Measurements from ENCODE around the gene PLA2G4D. TPM values are rescaled to one million over a fixed set of nuclear protein-coding genes. Genes with fewer than 3 reads are reported as not detected.

Gene PLA2G4D
- total RNA-seq, 1 donor, result not detected

- DNase-seq (ENCODE audit: low read depth), result no peak
- TF ChIP-seq CTCF (IDR thresholded peaks at IDR 0.05; ENCODE audit: insufficient read depth, low read length), result no peak
- H3K4me3 ChIP-seq (ENCODE audit: low read depth, low read length), result no peak overlapping the region
Observed at GRCh38 chr15:42065033-42065432, 29.3 kb downstream of the PLA2G4D start.

GRCh38 chr15:42064271-42064670, 30.1 kb downstream of the PLA2G4D start:
- H3K4me3 ChIP-seq (ENCODE audit: low read depth, low read length), result no peak overlapping the region
- DNase-seq (ENCODE audit: low read depth), result no peak
- no peak for TF ChIP-seq CTCF (IDR thresholded peaks at IDR 0.05; ENCODE audit: insufficient read depth, low read length)

- no peak for DNase-seq (ENCODE audit: low read depth)
- TF ChIP-seq CTCF (IDR thresholded peaks at IDR 0.05; ENCODE audit: insufficient read depth, low read length), result no peak
- H3K4me3 ChIP-seq (ENCODE audit: low read depth, low read length), result no peak overlapping the region
Observed at GRCh38 chr15:42063122-42063848, 31.1 kb downstream of the PLA2G4D start.

- no peak for TF ChIP-seq CTCF (IDR thresholded peaks at IDR 0.05; ENCODE audit: insufficient read depth, low read length)
- H3K4me3 ChIP-seq (ENCODE audit: low read depth, low read length), result no peak overlapping the region
- no peak for DNase-seq (ENCODE audit: low read depth)
Observed at GRCh38 chr15:42062284-42062806, 32.0 kb downstream of the PLA2G4D start.

GRCh38 chr15:42060797-42061196, 33.6 kb downstream of the PLA2G4D start:
- TF ChIP-seq CTCF (IDR thresholded peaks at IDR 0.05; ENCODE audit: insufficient read depth, low read length), result no peak
- no peak overlapping the region for H3K4me3 ChIP-seq (ENCODE audit: low read depth, low read length)
- no peak for DNase-seq (ENCODE audit: low read depth)

- DNase-seq (ENCODE audit: low read depth), result no peak
- no peak for TF ChIP-seq CTCF (IDR thresholded peaks at IDR 0.05; ENCODE audit: insufficient read depth, low read length)
- H3K4me3 ChIP-seq (ENCODE audit: low read depth, low read length), result no peak overlapping the region
Observed at GRCh38 chr15:42060477-42060763, 33.9 kb downstream of the PLA2G4D start.
